Mesothelial cell of epicardium (in vitro differentiated cells): ENCODE measurements around the gene GATA1. TPM values are rescaled to one million over a fixed set of nuclear protein-coding genes. Genes with fewer than 3 reads are reported as not detected.

Source experiments
- DNase-seq, 2 experiments: peaks; one replicate each; pipeline ENCODE4 v3.0.0; 2021; ENCODE audit warnings: low spot score in 2 of 2; ENCODE audit not compliant: unreplicated experiment in 2 of 2
- H3K27ac Mint-ChIP-seq: 2 replicates; pipeline ENCODE4 v1.8.0; 2021; ENCODE audit warnings: mixed read lengths
- H3K27me3 Mint-ChIP-seq: 2 replicates; pipeline ENCODE4 v1.8.0; 2021; ENCODE audit warnings: low read depth, mixed read lengths
- H3K36me3 Mint-ChIP-seq: 2 replicates; pipeline ENCODE4 v1.8.0; 2021; ENCODE audit warnings: mixed read lengths
- H3K4me1 Mint-ChIP-seq: 2 replicates; pipeline ENCODE4 v1.8.0; 2021; ENCODE audit warnings: mixed read lengths
- H3K4me3 Mint-ChIP-seq: 2 replicates; pipeline ENCODE4 v1.8.0; 2021; ENCODE audit warnings: mild to moderate bottlenecking, moderate library complexity, mixed read lengths
- H3K9me3 Mint-ChIP-seq: 2 replicates; pipeline ENCODE4 v1.8.0; 2021; ENCODE audit warnings: mixed read lengths
- CTCF ChIP-seq: fragments of 200-600 bp; sonication (generic); IDR thresholded peaks from one replicate; pipeline ENCODE4 v1.5.0; 2021; ENCODE audit warnings: antibody characterized with exemption; ENCODE audit not compliant: unreplicated experiment
- total RNA-seq: library from RNA; stranded (reverse); gene quantifications from 3 replicates; pipeline ENCODE4 v1.2.1, GENCODE V29; 2021

Gene GATA1
- total RNA-seq, 1 donor from 2014 or later = not detected

- H3K36me3 Mint-ChIP-seq = no peaks in the 10 kb centered on the region
- H3K27ac Mint-ChIP-seq = no peak overlapping the region
- no peak overlapping the region for H3K4me3 Mint-ChIP-seq
- no peak for DNase-seq
- H3K9me3 Mint-ChIP-seq = peaks cover 27% of the 10 kb centered on the region
- H3K27me3 Mint-ChIP-seq = no peaks in the 10 kb centered on the region
- peaks cover 5% of the 10 kb centered on the region for H3K4me1 Mint-ChIP-seq
- no peak for TF ChIP-seq CTCF
Observed at GRCh38 chrX:48776818-48777439, 9.5 kb upstream of the GATA1 start.

GRCh38 chrX:48779399-48779798 lies 7.0 kb upstream of the GATA1 start:
- H3K36me3 Mint-ChIP-seq = no peaks in the 10 kb centered on the region
- H3K4me3 Mint-ChIP-seq = no peak overlapping the region
- peaks cover 5% of the 10 kb centered on the region for H3K4me1 Mint-ChIP-seq
- DNase-seq = no peak
- TF ChIP-seq CTCF = no peak
- H3K27ac Mint-ChIP-seq = no peak overlapping the region
- peaks cover 27% of the 10 kb centered on the region for H3K9me3 Mint-ChIP-seq
- no peaks in the 10 kb centered on the region for H3K27me3 Mint-ChIP-seq

GRCh38 chrX:48781705-48782104 lies 4.7 kb upstream of the GATA1 start:
- DNase-seq = no peak
- Mint-ChIP-seq H3K9me3 (peaks cover 25% of the 10 kb centered on the region), H3K27ac (no peak overlapping the region), H3K27me3 (peaks cover 1% of the 10 kb centered on the region), H3K36me3 (no peaks in the 10 kb centered on the region), H3K4me1 (peaks cover 4% of the 10 kb centered on the region), H3K4me3 (no peak overlapping the region)
- TF ChIP-seq CTCF = no peak

- no peak for DNase-seq
- no peaks in the 10 kb centered on the region for H3K4me1 Mint-ChIP-seq
- H3K27ac Mint-ChIP-seq = no peak overlapping the region
- TF ChIP-seq CTCF = no peak
- no peak overlapping the region for H3K4me3 Mint-ChIP-seq
- peaks cover 5% of the 10 kb centered on the region for H3K27me3 Mint-ChIP-seq
- peaks cover 20% of the 10 kb centered on the region for H3K9me3 Mint-ChIP-seq
- no peaks in the 10 kb centered on the region for H3K36me3 Mint-ChIP-seq
Observed at GRCh38 chrX:48782216-48782615, 4.2 kb upstream of the GATA1 start.

GRCh38 chrX:48782795-48783194 lies 3.6 kb upstream of the GATA1 start:
- H3K27me3 Mint-ChIP-seq = peaks cover 8% of the 10 kb centered on the region
- H3K4me3 Mint-ChIP-seq = no peak overlapping the region
- no peak for DNase-seq
- no peak for TF ChIP-seq CTCF
- H3K36me3 Mint-ChIP-seq = no peaks in the 10 kb centered on the region
- peaks cover 15% of the 10 kb centered on the region for H3K9me3 Mint-ChIP-seq
- H3K4me1 Mint-ChIP-seq = no peaks in the 10 kb centered on the region
- H3K27ac Mint-ChIP-seq = no peak overlapping the region

- TF ChIP-seq CTCF = no peak
- peaks cover 11% of the 10 kb centered on the region for H3K9me3 Mint-ChIP-seq
Observed at GRCh38 chrX:48784726-48785125, 1.7 kb upstream of the GATA1 start.

More at GRCh38 chrX:48784726-48785125, 1.7 kb upstream of the GATA1 start:
- DNase-seq = no peak
- Mint-ChIP-seq H3K27ac (no peak overlapping the region), H3K4me3 (no peak overlapping the region), H3K36me3 (no peaks in the 10 kb centered on the region), H3K27me3 (peaks cover 11% of the 10 kb centered on the region), H3K4me1 (no peaks in the 10 kb centered on the region)
